Measurements from ENCODE around the gene PIGP. TPM values are rescaled to one million over a fixed set of nuclear protein-coding genes. Genes with fewer than 3 reads are reported as not detected.

PIGP gene
- total RNA-seq, 1 donor from 2014 or later = 28.7 TPM

DNA sequence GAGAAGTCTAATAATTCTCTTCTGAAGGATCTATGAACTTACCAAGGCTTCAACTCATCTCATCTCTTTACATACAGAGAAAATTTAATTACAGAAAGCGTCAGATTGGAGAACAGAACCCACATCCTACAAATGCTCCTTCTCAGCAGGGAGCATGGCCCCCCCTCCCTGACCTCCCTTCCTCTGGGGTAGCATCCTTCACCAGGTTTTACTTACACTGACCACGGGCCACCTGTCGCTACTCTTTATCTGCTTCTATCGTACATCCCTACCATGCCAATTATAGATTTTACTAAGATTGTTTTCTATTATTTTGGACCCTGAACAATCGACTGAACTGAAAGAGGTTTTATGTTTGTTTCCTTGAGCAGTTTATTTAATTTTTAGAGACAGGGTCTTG, 40.6 kb downstream of the PIGP start:
- intact Hi-C loops (cut with DNase I) = no loop called here
- no peaks in the 10 kb centered on the region for H3K36me3 ChIP-seq
- no peaks in the 10 kb centered on the region for H3K27me3 ChIP-seq (ENCODE audit: low read depth)
- TF ChIP-seq, protein P1, sequence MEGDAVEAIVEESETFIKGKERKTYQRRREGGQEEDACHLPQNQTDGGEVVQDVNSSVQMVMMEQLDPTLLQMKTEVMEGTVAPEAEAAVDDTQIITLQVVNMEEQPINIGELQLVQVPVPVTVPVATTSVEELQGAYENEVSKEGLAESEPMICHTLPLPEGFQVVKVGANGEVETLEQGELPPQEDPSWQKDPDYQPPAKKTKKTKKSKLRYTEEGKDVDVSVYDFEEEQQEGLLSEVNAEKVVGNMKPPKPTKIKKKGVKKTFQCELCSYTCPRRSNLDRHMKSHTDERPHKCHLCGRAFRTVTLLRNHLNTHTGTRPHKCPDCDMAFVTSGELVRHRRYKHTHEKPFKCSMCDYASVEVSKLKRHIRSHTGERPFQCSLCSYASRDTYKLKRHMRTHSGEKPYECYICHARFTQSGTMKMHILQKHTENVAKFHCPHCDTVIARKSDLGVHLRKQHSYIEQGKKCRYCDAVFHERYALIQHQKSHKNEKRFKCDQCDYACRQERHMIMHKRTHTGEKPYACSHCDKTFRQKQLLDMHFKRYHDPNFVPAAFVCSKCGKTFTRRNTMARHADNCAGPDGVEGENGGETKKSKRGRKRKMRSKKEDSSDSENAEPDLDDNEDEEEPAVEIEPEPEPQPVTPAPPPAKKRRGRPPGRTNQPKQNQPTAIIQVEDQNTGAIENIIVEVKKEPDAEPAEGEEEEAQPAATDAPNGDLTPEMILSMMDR (IDR thresholded peaks at IDR 0.05) = no peak
- no peak overlapping the region for H3K4me3 ChIP-seq
- no peaks in the 10 kb centered on the region for H3K4me1 ChIP-seq
- H3K27ac ChIP-seq = no peak overlapping the region
- no peak for DNase-seq
- no peaks in the 10 kb centered on the region for H3K9me3 ChIP-seq
- ATAC-seq = no peak

DNA sequence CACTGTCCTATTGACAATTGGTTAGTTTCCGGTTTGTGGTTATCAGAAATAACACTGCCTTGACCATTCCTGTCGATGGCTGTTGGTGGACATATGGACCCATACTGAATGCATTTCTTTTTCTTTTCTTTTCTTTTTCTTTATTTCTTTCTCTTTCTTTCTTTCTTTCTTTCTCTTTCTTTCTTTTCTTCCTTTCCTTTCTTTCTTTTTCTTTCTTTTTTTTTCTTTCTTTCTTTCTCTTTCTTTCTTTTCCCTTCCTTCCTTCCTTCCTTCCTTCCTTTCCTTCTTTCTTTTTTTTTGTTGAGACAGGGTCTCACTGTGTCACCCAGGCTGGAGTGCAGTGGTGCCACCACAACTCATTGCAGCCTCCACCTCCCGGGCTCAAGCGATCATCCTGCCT, 42.0 kb downstream of the PIGP start:
- intact Hi-C loops (cut with DNase I) = no loop called here
- Histone ChIP-seq H3K9me3 (no peaks in the 10 kb centered on the region), H3K36me3 (no peaks in the 10 kb centered on the region), H3K27ac (no peak overlapping the region), H3K27me3 (ENCODE audit: low read depth) (no peaks in the 10 kb centered on the region), H3K4me1 (no peaks in the 10 kb centered on the region), H3K4me3 (no peak overlapping the region)
- ATAC-seq (no peak), DNase-seq (no peak)
- TF ChIP-seq, protein P1 (IDR thresholded peaks at IDR 0.05) = no peak

DNA sequence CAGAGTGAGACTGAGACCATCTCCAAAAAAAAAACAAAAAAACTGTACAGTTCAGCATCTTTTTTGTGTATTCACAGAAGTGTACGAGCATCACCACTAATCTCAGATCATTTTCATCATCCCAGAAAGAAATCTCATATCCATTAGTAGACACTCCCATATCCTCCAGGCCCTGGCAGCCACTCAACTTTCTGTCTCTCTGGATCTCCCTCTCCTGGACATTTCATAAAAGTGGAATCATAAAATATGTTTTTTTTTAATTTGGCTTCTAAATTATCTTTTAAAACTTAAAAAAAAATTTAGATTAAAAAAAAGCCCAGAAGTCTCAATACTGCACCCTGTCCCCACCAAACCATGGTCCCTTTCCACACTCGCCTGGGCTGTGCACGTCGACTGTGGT, 44.3 kb downstream of the PIGP start:
- DNase-seq = no peak
- intact Hi-C loops (cut with DNase I) = no loop called here

DNA sequence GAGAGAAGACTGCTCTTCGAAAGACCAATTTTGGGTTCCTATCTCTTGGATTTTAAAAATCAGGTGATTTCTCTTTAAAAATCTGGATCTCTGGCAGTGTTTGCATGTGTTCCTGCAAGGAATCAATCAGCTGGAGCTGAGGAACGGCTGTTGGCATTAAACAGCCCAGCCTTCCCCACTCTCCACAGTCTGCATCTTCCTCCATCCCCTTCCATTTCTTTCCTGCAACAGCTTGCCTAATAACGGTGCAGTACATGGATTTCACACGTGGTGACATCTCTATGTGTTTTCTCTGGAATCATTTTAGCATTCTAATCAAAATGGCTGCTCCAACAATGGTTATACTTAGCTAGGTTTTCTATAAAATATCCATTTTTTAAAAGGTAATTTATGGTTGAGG, 46.4 kb downstream of the PIGP start:
- no peaks in the 10 kb centered on the region for H3K4me1 ChIP-seq

More for the DNA sequence above, 44.3 kb downstream of the PIGP start:
- Histone ChIP-seq H3K4me3 (no peak overlapping the region), H3K36me3 (no peaks in the 10 kb centered on the region), H3K27ac (no peak overlapping the region), H3K27me3 (ENCODE audit: low read depth) (no peaks in the 10 kb centered on the region), H3K4me1 (no peaks in the 10 kb centered on the region), H3K9me3 (no peaks in the 10 kb centered on the region)
- TF ChIP-seq, protein P1 (IDR thresholded peaks at IDR 0.05) = no peak
- no peak for ATAC-seq

DNA sequence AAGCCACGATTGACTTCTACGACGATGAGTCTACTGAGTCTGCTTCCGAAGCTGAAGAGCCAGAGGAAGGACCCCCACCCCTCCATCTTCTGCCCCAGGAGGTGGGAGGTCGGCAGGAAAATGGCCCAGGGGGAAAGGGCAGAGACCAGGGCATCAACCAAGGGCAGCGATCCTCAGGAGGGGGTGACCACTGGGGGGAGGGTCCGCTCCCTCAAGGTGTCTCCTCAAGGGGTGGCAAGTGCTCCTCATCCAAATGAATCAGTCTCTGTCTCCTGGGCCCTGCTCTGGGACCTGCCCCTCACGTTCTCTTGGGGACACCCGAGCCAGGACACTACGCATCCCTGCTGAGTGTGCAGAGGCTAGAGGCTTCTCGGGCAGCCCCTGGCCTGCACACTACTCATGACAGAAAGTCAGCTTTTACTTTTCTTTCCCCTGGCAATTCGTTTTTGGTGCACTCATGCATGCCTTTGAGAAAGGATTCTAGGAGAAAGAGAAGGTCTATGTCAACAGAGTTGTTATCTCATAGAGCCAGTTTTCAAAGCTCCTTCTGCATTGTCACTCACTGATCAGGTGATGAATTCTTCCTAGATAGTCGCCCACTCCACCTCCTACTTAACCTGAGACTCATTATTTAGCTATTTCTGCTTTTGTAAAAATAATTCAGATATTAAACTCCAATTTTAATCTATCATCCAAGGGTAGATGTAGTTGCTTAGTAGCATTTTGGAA, 54.8 kb downstream of the PIGP start:
- TF ChIP-seq, protein P1 (IDR thresholded peaks at IDR 0.05) = no peak
- DNase-seq = no peak
- no peaks in the 10 kb centered on the region for H3K36me3 ChIP-seq
- H3K9me3 ChIP-seq = no peaks in the 10 kb centered on the region
- peaks cover 6% of the 10 kb centered on the region for H3K27me3 ChIP-seq (ENCODE audit: low read depth)
- no peaks in the 10 kb centered on the region for H3K4me1 ChIP-seq
- intact Hi-C loops (cut with DNase I) = no loop called here
- H3K4me3 ChIP-seq = no peak overlapping the region
- no peak for ATAC-seq
- H3K27ac ChIP-seq = no peak overlapping the region

More for the DNA sequence above, 46.4 kb downstream of the PIGP start:
- intact Hi-C loops (cut with DNase I) = no loop called here
- H3K27me3 ChIP-seq (ENCODE audit: low read depth) = no peaks in the 10 kb centered on the region
- ATAC-seq (no peak), DNase-seq (no peak)
- no peaks in the 10 kb centered on the region for H3K9me3 ChIP-seq
- H3K4me3 ChIP-seq = no peak overlapping the region
- no peaks in the 10 kb centered on the region for H3K36me3 ChIP-seq
- H3K27ac ChIP-seq = no peak overlapping the region
- TF ChIP-seq, protein P1 (IDR thresholded peaks at IDR 0.05) = no peak

Other genes starting within 250 kb of the PIGP start
- 17.1 TPM for gene HLCS, start 106.4 kb downstream of the PIGP start, total RNA-seq
- gene RIPPLY3, start 66.4 kb downstream of the PIGP start, total RNA-seq = 0.44 TPM
- gene TTC3, start 183 bp upstream of the PIGP start, total RNA-seq = 93.0 TPM
- gene VPS26C, start 194.3 kb upstream of the PIGP start, total RNA-seq = 62.2 TPM

Measured in lower lobe of right lung (tissue), 2 donors.